Ishikawa (cell line): ENCODE data around the gene CRELD2.

Experiments used
- CEBPB ChIP-seq: IDR thresholded peaks from 2 replicates; pipeline ENCODE4 v1.6.1; 2012
- CREB1 ChIP-seq: IDR thresholded peaks from 2 replicates; pipeline ENCODE4 v1.6.1; 2012; ENCODE audit warnings: low read depth
- EP300 ChIP-seq: IDR thresholded peaks from 2 replicates; pipeline ENCODE4 v1.6.1; 2012; ENCODE audit warnings: borderline replicate concordance
- RAD21 ChIP-seq: IDR thresholded peaks from 2 replicates; pipeline ENCODE4 v1.6.1; 2012; ENCODE audit warnings: low read depth
- TAF1 ChIP-seq: IDR thresholded peaks from 2 replicates; pipeline ENCODE4 v1.6.1; 2012; ENCODE audit warnings: low read depth, mild to moderate bottlenecking
- YY1 ChIP-seq: IDR thresholded peaks from 2 replicates; pipeline ENCODE4 v1.6.1; 2012; ENCODE audit warnings: low read depth
- ZBTB7A ChIP-seq: IDR thresholded peaks from 2 replicates; pipeline ENCODE4 v1.6.1; 2012; ENCODE audit warnings: low read depth
- TF ChIP-seq, protein P1 (sequence below): IDR thresholded peaks from 2 replicates; pipeline ENCODE4 v1.6.1; 2012; ENCODE audit warnings: low read depth, mild to moderate bottlenecking
- TF ChIP-seq, protein P2 (sequence below): IDR thresholded peaks from 2 replicates; pipeline ENCODE4 v1.6.1; 2012
- TF ChIP-seq, protein P3 (sequence below): IDR thresholded peaks from 2 replicates; pipeline ENCODE4 v1.6.1; 2012

DNA sequence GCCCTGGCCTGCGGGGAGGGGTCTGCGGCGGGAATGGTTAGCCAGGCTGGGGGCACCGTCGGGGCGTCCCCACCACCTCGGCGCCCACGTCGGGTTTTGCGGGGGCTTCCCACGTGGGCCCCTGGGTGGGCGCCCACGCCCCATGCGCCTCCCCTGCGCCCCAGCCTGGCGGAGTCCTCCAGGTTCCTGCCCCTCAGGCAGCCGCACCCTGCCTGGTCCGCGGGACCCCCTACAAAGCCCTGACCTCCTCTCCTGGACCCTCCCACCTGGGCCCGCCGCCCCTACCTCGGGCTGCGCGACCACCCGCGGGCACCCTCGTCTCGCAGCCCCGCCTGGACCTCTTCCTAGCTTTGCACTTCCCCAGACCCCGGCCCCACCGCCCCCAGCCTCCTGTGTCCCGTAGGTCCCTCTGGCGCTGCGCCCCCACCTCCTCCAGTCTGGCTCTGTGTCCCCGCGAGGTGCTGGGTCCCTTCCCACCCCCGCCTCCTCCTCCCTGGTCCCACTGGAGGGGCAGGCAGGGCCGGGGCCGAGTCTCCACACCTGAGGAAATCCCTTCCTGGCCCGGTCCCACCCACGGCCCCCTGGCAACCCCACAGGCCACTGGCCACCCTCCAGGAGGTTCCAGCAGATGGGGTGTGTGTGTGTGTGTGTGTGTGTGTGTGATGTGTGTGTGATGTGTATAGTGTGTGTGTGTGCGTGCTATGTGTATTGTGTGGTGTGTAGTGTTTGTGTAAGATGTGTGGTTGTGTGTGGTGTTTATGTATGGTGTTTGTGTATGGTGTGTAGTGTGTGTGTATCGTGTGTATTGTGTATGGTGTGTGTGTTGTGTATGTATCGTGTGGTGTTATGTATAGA, 54.0 kb downstream of the CRELD2 start:
- TF ChIP-seq RAD21 (no peak), EP300 (no peak), CEBPB (no peak), TAF1 (no peak), CREB1 (no peak), YY1 (no peak), ZBTB7A (no peak)
- TF ChIP-seq, protein P1, sequence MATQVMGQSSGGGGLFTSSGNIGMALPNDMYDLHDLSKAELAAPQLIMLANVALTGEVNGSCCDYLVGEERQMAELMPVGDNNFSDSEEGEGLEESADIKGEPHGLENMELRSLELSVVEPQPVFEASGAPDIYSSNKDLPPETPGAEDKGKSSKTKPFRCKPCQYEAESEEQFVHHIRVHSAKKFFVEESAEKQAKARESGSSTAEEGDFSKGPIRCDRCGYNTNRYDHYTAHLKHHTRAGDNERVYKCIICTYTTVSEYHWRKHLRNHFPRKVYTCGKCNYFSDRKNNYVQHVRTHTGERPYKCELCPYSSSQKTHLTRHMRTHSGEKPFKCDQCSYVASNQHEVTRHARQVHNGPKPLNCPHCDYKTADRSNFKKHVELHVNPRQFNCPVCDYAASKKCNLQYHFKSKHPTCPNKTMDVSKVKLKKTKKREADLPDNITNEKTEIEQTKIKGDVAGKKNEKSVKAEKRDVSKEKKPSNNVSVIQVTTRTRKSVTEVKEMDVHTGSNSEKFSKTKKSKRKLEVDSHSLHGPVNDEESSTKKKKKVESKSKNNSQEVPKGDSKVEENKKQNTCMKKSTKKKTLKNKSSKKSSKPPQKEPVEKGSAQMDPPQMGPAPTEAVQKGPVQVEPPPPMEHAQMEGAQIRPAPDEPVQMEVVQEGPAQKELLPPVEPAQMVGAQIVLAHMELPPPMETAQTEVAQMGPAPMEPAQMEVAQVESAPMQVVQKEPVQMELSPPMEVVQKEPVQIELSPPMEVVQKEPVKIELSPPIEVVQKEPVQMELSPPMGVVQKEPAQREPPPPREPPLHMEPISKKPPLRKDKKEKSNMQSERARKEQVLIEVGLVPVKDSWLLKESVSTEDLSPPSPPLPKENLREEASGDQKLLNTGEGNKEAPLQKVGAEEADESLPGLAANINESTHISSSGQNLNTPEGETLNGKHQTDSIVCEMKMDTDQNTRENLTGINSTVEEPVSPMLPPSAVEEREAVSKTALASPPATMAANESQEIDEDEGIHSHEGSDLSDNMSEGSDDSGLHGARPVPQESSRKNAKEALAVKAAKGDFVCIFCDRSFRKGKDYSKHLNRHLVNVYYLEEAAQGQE = no peak
- TF ChIP-seq, protein P2, sequence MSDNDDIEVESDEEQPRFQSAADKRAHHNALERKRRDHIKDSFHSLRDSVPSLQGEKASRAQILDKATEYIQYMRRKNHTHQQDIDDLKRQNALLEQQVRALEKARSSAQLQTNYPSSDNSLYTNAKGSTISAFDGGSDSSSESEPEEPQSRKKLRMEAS = no peak
- TF ChIP-seq, protein P3, sequence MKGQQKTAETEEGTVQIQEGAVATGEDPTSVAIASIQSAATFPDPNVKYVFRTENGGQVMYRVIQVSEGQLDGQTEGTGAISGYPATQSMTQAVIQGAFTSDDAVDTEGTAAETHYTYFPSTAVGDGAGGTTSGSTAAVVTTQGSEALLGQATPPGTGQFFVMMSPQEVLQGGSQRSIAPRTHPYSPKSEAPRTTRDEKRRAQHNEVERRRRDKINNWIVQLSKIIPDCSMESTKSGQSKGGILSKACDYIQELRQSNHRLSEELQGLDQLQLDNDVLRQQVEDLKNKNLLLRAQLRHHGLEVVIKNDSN = no peak
